SK-N-MC (cell line): ENCODE data around the gene DUSP16.
"Not testable (repeated sequence)": the region's sequence is repeated elsewhere in the genome, so short reads cannot be mapped to it uniquely, and the experiment has no call there.

Experiments used
- DNase-seq: peaks from one replicate; pipeline ENCODE4 v3.0.0-alpha.2; 2011; ENCODE audit warnings: low read depth, low spot score
- H3K27ac ChIP-seq: fragments of 200-600 bp; sonication (generic); 2 replicates; pipeline ENCODE4 v1.5.1; 2016; ENCODE audit warnings: mixed run types
- H3K36me3 ChIP-seq: fragments of 200-600 bp; sonication (generic); 2 replicates; pipeline ENCODE4 v1.6.1; 2017; ENCODE audit warnings: antibody characterized with exemption, low read length, mixed read lengths; ENCODE audit not compliant: insufficient read depth
- H3K4me3 ChIP-seq: fragments of 200-600 bp; sonication (generic); 2 replicates; pipeline ENCODE4 v1.5.1; 2016
- H3K9ac ChIP-seq: fragments of 200-600 bp; sonication (generic); 2 replicates; pipeline ENCODE4 v1.8.0; 2017; ENCODE audit warnings: mixed run types, mixed read lengths; ENCODE audit not compliant: insufficient read length
- H3K9me3 ChIP-seq: fragments of 200-600 bp; sonication (generic); 2 replicates; pipeline ENCODE4 v1.6.1; 2017; ENCODE audit warnings: low read depth, mild to moderate bottlenecking, antibody characterized with exemption, low read length, moderate library complexity, mixed read lengths
- EZH2 ChIP-seq: fragments of 200-600 bp; sonication (generic); IDR thresholded peaks from one replicate; pipeline ENCODE4 v1.6.1; 2017; ENCODE audit warnings: antibody characterized with exemption
- FOXP2 ChIP-seq: optimal IDR thresholded peaks from 2 replicates; pipeline ENCODE3; 2011; ENCODE audit warnings: mild to moderate bottlenecking, moderate library complexity; ENCODE audit not compliant: insufficient read depth; ENCODE audit errors: extremely low read length, control extremely low read depth
- POLR2AphosphoS5 ChIP-seq: IDR thresholded peaks from 2 replicates; pipeline ENCODE4 v1.6.1; 2012; ENCODE audit warnings: mild to moderate bottlenecking, low read depth, low read length, borderline replicate concordance

DUSP16 gene

GRCh38 chr12:12533238-12533829, 29.3 kb downstream of the DUSP16 start:
- H3K9ac ChIP-seq = peak overlapping the region; percentile 55
- H3K27ac ChIP-seq = peak overlapping the region; percentile 72
- H3K4me3 ChIP-seq = peak overlapping the region; percentile 45
- H3K36me3 ChIP-seq = peaks cover 4% of the 10 kb centered on the region; the same call in 1 of the 2 replicates
- DNase-seq = no peak
- TF ChIP-seq EZH2 (no peak), POLR2AphosphoS5 (no peak), FOXP2 (no peak)
- H3K9me3 ChIP-seq = no peaks in the 10 kb centered on the region

DNA sequence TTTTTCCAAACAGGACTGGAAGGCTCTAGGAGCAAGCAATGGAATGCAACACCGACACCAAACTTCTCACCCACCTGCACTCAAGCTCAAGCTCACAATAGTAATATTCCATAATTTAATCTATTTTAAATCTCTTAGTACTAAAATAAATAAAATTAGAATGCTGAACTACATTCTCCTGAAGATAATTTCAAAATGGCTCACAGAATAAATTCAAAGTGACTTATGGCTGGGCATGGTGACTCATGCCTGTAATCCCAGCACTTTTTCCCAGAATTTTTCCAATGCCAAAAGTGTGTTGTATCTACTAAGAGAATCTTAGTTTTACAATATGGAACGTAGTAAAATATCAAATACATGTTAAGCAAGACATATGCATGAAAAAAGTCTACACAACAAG, 31.5 kb downstream of the DUSP16 start:
- Histone ChIP-seq H3K36me3 (peaks cover 4% of the 10 kb centered on the region; the same call in 1 of the 2 replicates), H3K4me3 (no peak overlapping the region), H3K9ac (no peak overlapping the region), H3K27ac (no peak overlapping the region), H3K9me3 (no peaks in the 10 kb centered on the region)
- no peak for TF ChIP-seq POLR2AphosphoS5
- TF ChIP-seq EZH2 = no peak
- TF ChIP-seq FOXP2 = no peak
- DNase-seq = no peak

DNA sequence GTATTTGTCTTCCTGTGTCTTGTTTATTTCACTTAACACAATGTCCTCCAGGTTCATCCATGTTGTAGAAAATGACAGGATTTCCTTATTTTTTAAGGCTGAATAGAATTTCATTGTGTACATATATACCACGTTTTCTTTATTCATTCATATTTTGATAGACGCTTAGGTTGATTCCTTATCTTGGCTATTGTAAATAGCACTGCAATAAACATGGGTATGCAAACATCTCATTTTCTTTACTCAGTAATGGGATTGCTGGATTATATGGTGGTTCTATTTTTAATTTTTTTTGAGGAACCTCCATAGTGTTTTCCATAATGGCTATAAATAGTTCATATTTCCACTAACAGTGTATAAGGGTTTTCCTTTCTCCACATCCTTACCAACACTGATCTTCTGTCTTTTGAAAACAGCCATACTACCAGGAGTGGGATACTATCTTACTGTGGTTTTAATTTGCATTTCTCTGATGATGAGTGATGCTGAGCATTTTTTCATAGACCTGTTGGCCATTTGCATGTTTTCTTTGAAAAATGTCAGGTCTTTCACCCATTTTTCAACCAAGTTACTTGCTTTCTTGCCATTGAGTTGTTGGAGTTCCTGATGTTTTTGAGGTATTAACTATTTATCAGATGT, 32.8 kb downstream of the DUSP16 start:
- Histone ChIP-seq H3K4me3 (no peak overlapping the region), H3K36me3 (peaks cover 4% of the 10 kb centered on the region; the same call in 1 of the 2 replicates), H3K9ac (no peak overlapping the region), H3K9me3 (no peaks in the 10 kb centered on the region), H3K27ac (no peak overlapping the region)
- no peak for TF ChIP-seq POLR2AphosphoS5
- DNase-seq = no peak

GRCh38 chr12:12528361-12529270, 34.0 kb downstream of the DUSP16 start:
- Histone ChIP-seq H3K4me3 (no peak overlapping the region), H3K9ac (no peak overlapping the region), H3K27ac (no peak overlapping the region), H3K9me3 (no peaks in the 10 kb centered on the region), H3K36me3 (peaks cover 4% of the 10 kb centered on the region; the same call in 1 of the 2 replicates)
- no peak for TF ChIP-seq EZH2
- TF ChIP-seq POLR2AphosphoS5 = no peak
- no peak for TF ChIP-seq FOXP2
- no peak for DNase-seq

GRCh38 chr12:12527820-12528296, 34.8 kb downstream of the DUSP16 start:
- Histone ChIP-seq H3K27ac (no peak overlapping the region), H3K4me3 (no peak overlapping the region), H3K9ac (no peak overlapping the region), H3K36me3 (peaks cover 4% of the 10 kb centered on the region; the same call in 1 of the 2 replicates), H3K9me3 (no peaks in the 10 kb centered on the region)
- DNase-seq = no peak
- TF ChIP-seq POLR2AphosphoS5 (no peak), EZH2 (no peak), FOXP2 (no peak)

GRCh38 chr12:12524128-12524527, 38.5 kb downstream of the DUSP16 start:
- no peak overlapping the region for H3K9ac ChIP-seq
- TF ChIP-seq EZH2 (no peak), POLR2AphosphoS5 (no peak), FOXP2 (no peak)
- H3K4me3 ChIP-seq = no peak overlapping the region
- no peak for DNase-seq
- no peaks in the 10 kb centered on the region for H3K9me3 ChIP-seq
- H3K27ac ChIP-seq = no peak overlapping the region
- H3K36me3 ChIP-seq = no peaks in the 10 kb centered on the region; the same call in 1 of the 2 replicates

GRCh38 chr12:12523229-12523628, 39.4 kb downstream of the DUSP16 start:
- TF ChIP-seq EZH2 (no peak), FOXP2 (no peak), POLR2AphosphoS5 (no peak)
- H3K27ac ChIP-seq = no peak overlapping the region

DNA sequence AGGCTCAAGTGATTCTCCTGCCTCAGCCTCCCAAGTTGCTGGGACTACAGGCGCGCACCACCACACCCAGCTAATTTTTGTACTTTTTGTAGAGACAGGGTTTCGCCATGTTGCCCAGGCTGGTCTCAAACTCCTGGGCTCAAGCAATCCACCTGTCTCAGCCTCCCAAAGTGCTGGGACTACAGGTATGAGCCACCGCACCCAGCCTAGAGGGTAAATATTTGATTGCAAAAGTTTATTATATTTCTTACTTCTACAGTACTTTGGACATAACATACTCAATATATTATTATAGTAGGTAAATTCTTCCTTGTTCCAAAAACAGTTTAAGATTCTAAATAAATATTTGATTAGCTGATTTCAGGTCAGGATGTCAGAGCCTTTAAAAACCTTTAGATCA, 40.0 kb downstream of the DUSP16 start:
- H3K9ac ChIP-seq, H3K4me3 ChIP-seq, H3K36me3 ChIP-seq, DNase-seq, H3K27ac ChIP-seq, H3K9me3 ChIP-seq: not testable (repeated sequence)

More at GRCh38 chr12:12523229-12523628, 39.4 kb downstream of the DUSP16 start:
- Histone ChIP-seq H3K9me3 (no peaks in the 10 kb centered on the region), H3K36me3 (no peaks in the 10 kb centered on the region; the same call in 1 of the 2 replicates), H3K4me3 (no peak overlapping the region), H3K9ac (no peak overlapping the region)
- DNase-seq = no peak
